ENCODE data around the gene UMODL1.

Gene UMODL1

GRCh38 chr21:42117967-42118780 lies 47.1 kb downstream of the UMODL1 start:
- no peak for TF ChIP-seq CTCF (IDR thresholded peaks at IDR 0.05)

GRCh38 chr21:42118901-42119300 lies 47.8 kb downstream of the UMODL1 start:
- TF ChIP-seq CTCF (IDR thresholded peaks at IDR 0.05): no peak

GRCh38 chr21:42120101-42120902 lies 49.2 kb downstream of the UMODL1 start:
- no peak for TF ChIP-seq CTCF (IDR thresholded peaks at IDR 0.05)

GRCh38 chr21:42120903-42121535 lies 49.9 kb downstream of the UMODL1 start:
- no peak for TF ChIP-seq CTCF (IDR thresholded peaks at IDR 0.05)

GRCh38 chr21:42121794-42122193 lies 50.7 kb downstream of the UMODL1 start:
- TF ChIP-seq CTCF (IDR thresholded peaks at IDR 0.05): no peak

- TF ChIP-seq CTCF (IDR thresholded peaks at IDR 0.05): no peak
These were observed 51.3 kb downstream of the UMODL1 start for GRCh38 chr21:42122398-42122797.

- no peak for TF ChIP-seq CTCF (IDR thresholded peaks at IDR 0.05)
These were observed 51.7 kb downstream of the UMODL1 start for GRCh38 chr21:42122808-42123207.

Measured in LNCAP (cell line).